ENCODE measurements around the gene CPED1.
"Not testable (repeated sequence)": the region's sequence is repeated elsewhere in the genome, so short reads cannot be mapped to it uniquely, and the experiment has no call there.

Gene CPED1

DNA sequence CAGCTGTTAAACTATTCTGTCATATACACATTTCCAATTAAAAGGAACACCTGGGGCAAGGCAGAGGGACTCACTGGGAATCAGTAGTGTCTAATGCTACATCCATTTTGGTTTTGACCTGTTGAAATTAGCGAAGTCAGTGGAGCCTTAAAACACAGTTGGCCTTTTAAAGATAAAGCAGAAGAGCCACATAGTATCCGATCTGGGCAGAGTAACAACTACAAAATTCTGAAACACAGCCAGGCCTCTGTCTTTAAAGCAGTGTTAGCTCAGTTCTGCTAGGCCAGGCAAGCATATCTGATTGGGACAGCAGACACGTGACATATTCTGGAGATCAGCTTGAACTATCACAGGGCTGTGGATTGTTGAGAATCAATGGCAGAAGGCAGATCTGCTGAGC lies 222.7 kb downstream of the CPED1 start:
- DNase-seq = no peak
- in situ Hi-C loops (cut with HindIII; ENCODE audit: low pct_ligation_motif_present, low pct_unique_long_range_greater_than_20kb, low sequenced_read_pairs) = no loop called here

DNA sequence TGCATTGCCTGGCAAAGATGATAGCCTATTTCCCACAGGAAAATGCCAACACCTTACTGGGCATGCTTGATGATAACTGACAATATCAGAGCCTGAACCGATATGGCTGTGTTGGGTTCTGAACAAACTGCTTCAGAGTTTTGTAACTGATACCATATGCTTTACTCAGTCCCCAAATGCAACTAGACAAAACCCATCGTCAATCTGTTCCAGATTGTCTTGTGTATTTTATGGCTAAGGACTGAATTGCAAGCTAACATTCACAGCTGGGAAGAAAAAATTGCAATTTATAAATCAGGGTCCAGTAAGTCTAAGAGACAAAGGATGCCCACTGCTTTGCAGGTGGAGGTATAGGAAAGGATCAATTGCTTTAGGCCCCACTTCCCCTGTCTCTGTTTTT lies 223.5 kb downstream of the CPED1 start:
- no peak for DNase-seq
- in situ Hi-C loops (cut with HindIII; ENCODE audit: low pct_ligation_motif_present, low pct_unique_long_range_greater_than_20kb, low sequenced_read_pairs) = no loop called here

DNA sequence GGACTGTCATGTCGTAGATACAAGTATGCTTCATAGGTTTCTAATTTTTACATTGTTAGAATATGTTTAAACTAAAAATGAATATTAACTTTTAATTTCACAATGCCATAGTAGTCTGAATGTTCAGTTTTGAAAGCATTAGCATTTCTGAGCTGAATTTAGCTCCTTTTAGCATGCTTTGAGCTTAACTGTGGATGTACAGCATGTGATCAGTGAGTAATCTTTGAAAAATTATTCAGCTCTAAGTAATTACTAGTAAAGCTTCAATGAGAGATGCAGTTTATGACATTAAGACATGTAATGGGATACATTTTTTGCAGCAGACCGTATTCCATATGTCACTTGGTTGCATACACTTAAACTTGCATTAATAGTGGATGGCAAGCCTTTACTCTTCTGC lies 226.1 kb downstream of the CPED1 start:
- DNase-seq = no peak
- in situ Hi-C loops (cut with HindIII; ENCODE audit: low pct_ligation_motif_present, low pct_unique_long_range_greater_than_20kb, low sequenced_read_pairs) = no loop called here

DNA sequence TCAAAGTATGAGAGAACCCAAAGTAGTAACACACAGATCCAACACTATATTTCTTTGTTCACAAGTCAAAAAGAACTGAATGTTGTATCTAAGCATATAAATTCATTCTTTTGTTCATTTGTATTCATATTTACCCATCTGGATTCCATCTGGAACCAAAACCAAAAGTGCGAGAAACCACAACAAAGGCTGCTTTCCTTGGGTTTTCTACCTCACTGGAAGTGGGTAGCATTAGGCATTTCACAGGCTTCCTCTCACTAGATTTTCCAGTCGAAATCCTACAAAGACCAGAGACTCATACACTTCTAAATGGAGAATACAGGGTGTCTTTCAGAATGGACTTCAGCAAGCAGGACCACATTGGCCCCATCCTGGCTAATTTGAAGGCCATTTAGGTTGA lies 230.5 kb downstream of the CPED1 start:
- in situ Hi-C loops (cut with HindIII; ENCODE audit: low pct_ligation_motif_present, low pct_unique_long_range_greater_than_20kb, low sequenced_read_pairs) = no loop called here
- no peak for DNase-seq

DNA sequence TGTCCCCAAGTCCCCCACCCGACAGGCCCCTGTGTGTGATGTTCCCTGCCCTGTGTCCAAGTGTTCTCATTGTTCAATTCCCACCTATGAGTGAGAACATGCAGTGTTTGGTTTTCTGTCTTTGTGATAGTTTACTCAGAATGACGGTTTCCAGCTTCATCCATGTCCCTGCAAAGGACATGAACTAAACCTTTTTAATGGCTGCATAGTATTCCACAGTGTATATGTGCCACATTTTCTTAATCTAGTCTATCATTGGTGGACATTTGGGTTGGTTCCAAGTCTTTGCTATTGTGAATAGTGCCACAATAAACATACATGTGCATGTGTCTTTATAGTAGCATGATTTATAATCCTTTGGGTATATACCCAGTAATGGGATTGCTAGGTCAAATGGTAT lies 232.6 kb downstream of the CPED1 start:
- DNase-seq; in situ Hi-C loops (cut with HindIII; ENCODE audit: low pct_ligation_motif_present, low pct_unique_long_range_greater_than_20kb, low sequenced_read_pairs): not testable (repeated sequence)

DNA sequence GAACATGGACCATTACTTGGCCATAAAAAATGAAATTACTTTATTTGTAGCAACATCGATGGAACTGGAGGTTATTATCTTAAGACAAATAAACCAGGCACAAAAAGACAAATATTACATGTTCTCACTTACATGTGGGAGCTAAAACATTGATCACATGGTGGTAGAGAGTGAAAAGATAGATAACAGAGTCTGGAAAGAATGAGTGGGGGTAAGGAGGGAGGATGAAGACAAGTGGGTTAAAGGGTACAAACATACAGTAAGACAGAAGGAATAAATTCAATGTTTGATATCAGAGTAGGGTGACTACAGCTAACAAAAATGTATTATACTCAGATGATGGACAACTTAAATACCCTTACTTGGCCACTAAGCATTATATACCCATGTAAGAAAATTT lies 240.3 kb downstream of the CPED1 start:
- in situ Hi-C loops (cut with HindIII; ENCODE audit: low pct_ligation_motif_present, low pct_unique_long_range_greater_than_20kb, low sequenced_read_pairs) = no loop called here
- no peak for DNase-seq

DNA sequence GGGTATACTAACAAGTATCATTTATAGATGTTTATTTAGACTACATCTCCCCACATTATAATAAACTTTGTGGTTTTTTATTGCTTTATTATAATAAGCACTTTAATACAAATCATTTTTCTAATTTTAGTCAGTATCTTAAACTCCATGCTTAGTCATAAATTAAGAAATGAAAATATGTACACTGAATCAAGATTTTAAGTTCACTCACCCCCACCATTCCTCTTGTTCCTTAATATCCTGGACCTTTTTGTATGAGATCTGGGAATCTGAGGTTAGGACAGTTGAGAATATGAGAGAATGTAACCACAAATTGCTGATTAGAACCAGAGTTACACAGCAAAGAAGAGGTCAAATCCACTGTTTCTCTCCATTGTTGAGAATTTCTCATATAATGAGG lies 246.7 kb downstream of the CPED1 start:
- in situ Hi-C loops (cut with HindIII; ENCODE audit: low pct_ligation_motif_present, low pct_unique_long_range_greater_than_20kb, low sequenced_read_pairs) = no loop called here
- no peak for DNase-seq

DNA sequence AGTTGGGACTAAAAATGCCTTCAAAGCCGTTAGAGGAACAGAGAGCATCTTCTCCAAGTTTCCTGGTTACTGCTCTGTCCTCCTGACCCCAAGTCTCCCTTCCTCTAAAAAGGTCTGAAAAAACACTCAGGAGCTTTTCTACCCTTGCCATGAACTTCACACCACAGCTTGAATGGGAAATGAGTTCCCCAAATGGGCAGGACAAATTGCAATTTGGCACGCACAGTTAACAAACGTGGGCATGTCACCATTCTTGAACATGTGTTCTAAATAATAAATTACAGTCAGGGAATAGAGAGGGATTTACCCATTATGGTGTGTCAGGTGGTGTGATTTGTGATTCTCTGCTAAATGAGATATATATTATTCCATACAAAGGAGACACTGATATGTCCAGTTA lies 249.1 kb downstream of the CPED1 start:
- in situ Hi-C loops (cut with HindIII; ENCODE audit: low pct_ligation_motif_present, low pct_unique_long_range_greater_than_20kb, low sequenced_read_pairs) = no loop called here
- no peak for DNase-seq

DNA sequence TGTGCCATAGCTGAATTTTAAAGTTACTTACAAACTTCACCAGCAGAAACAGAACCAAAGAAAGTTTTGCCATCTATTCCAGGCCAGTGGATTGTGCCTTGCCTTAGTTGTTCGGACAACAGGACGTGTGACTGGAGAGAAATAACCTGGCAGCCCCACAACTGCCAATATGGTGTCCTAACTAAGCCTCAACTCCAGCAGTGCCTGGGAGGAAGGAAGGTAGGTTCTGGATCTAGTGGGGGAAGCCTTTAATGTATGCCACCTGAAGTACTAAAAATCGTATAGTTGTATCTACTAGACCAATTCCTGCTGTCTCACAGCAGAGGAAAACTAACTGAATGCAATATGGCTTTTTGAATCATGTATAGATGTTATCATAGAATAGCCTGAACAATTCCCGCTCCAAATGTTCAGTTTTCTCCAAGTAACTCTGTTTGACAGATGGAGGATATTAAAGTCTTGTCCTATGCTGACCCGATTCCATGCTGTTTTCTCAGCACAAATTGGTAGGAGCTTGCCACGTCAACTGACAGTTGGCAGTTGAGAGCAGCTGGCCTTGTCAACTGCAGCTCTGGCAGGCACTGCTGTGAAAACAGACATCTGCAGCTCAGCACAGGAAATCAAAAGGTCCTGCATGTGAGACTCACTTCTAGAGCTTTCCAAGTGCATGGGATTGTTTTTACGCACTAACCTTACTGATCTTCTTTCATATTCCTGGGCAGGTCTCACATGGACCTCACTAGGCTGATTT lies 255.8 kb downstream of the CPED1 start:
- in situ Hi-C loops (cut with HindIII; ENCODE audit: low pct_ligation_motif_present, low pct_unique_long_range_greater_than_20kb, low sequenced_read_pairs) = no loop called here
- DNase-seq = no peak

DNA sequence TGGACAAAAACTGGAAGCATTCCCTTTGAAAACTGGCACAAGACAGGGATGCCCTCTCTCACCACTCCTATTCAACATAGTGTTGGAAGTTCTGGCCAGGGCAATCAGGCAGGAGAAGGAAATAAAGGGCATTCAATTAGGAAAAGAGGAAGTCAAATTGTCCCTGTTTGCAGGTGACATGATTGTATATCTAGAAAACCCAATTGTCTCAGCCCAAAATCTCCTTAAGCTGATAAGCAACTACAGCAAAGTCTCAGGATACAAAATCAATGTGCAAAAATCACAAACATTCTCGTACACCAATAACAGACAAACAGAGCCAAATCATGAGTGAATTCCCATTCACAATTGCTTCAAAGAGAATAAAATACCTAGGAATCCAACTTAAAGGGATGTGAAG lies 262.9 kb downstream of the CPED1 start:
- in situ Hi-C loops (cut with HindIII; ENCODE audit: low pct_ligation_motif_present, low pct_unique_long_range_greater_than_20kb, low sequenced_read_pairs); DNase-seq: not testable (repeated sequence)

DNA sequence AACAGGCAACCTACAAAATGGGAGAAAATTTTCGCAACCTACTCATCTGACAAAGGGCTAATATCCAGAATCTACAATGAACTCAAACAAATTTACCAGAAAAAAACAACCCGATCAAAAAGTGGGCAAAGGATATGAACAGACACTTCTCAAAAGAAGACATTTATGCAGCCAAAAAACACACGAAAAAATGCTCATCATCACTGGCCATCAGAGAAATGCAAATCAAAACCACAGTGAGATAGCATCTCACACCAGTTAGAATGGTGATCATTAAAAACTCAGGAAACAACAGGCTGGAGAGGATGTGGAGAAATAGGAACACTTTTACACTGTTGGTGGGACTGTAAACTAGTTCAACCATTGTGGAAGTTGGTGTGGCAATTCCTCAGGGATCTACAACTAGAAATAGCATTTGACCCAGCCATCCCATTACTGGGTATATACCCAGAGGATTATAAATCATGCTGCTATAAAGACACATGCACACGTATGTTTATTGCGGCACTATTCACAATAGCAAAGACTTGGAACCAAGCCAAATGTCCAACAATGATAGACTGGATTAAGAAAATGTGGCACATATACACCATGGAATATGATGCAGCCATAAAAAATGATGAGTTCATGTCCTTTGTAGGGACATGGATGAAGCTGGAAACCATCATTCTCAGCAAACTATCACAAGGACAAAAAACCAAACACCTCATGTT lies 264.2 kb downstream of the CPED1 start:
- DNase-seq; in situ Hi-C loops (cut with HindIII; ENCODE audit: low pct_ligation_motif_present, low pct_unique_long_range_greater_than_20kb, low sequenced_read_pairs): not testable (repeated sequence)

DNA sequence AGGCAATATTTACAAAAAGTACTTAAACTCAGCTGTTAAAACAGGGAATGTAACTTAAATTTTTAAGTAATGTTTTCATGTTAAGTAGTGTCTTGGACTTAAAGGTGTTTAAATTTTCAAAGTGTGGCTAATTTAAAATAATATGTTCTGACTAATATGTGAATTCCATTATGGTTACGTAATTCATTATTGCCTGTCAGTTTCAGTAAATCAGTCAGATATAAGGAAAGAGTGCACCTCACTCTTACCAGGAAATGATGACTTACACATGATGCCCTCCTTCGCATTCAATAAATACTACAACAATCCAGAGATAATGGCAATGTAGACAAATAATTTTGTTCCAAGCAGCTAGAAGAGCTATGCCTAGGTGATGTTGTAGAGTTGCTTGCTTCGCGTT lies 271.3 kb downstream of the CPED1 start:
- no peak for DNase-seq
- in situ Hi-C loops (cut with HindIII; ENCODE audit: low pct_ligation_motif_present, low pct_unique_long_range_greater_than_20kb, low sequenced_read_pairs) = no loop called here

DNA sequence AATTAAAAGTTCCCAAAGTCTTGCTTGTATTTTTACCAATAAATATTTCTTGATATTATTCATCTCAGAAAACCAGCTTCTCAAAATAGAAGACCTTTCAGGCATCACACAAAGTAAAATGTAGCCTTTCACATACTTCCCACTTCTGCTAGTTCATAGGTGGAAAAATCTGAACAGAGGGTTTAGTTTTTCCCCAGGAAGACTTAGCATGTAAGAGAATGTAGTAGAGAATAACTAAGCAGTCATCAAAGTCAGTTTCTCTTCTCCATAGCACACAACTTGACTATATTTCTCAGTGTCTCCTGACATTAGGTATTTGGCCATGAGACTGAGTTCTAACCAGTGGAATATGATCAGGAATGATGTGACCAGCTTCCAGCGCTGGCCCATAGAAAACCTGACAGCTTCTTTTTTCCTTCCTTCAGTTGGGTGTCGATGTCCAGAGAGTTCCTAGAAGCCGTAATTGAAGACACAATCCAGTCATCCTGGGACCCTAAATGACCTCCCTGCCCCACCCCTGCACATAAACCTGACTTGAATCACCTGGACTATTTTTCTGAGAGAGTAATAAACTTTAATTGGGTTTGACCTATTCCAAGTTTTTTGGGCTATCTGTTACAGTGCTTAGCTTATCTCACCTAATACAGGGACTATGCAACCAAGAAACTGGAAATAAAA lies 272.8 kb downstream of the CPED1 start:
- in situ Hi-C loops (cut with HindIII; ENCODE audit: low pct_ligation_motif_present, low pct_unique_long_range_greater_than_20kb, low sequenced_read_pairs) = no loop called here
- no peak for DNase-seq

DNA sequence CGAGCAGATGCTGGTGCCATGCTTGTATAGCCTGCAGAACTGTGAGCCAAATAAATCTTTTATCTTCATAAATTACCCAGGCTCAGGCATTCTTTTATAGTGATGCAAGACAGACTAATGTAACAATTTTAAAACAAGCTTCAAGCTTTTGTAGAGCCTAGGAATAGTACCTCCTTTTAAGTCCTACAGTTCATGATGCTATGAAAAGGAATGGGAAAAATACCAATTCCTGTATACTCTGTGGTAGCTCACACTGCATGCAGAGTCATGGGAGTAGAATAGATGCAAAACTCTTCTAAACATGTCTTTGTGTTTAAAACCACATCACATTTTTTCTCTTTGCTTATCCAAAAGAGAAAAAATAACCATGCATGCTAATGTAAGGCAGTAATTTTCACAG lies 273.7 kb downstream of the CPED1 start:
- in situ Hi-C loops (cut with HindIII; ENCODE audit: low pct_ligation_motif_present, low pct_unique_long_range_greater_than_20kb, low sequenced_read_pairs) = no loop called here
- no peak for DNase-seq

DNA sequence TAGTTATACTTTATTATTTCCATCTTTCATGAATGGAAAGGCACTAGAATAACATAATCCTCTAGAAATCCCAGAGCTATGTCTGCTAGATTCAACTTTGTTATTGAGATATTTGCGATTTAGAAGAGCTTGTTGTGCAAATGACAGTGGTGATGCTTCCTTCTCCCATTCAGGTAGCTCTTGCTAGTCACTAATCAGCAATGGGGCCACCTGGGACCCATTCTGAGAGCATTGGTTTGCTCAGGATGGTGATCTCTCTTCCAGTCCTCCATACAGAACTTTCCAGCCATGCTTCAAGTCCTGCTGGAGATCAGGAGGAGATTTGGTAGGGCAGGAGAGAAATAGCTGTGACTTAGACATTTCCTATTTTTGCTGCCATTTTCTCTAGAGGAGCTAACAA lies 274.5 kb downstream of the CPED1 start:
- no peak for DNase-seq
- in situ Hi-C loops (cut with HindIII; ENCODE audit: low pct_ligation_motif_present, low pct_unique_long_range_greater_than_20kb, low sequenced_read_pairs) = no loop called here

DNA sequence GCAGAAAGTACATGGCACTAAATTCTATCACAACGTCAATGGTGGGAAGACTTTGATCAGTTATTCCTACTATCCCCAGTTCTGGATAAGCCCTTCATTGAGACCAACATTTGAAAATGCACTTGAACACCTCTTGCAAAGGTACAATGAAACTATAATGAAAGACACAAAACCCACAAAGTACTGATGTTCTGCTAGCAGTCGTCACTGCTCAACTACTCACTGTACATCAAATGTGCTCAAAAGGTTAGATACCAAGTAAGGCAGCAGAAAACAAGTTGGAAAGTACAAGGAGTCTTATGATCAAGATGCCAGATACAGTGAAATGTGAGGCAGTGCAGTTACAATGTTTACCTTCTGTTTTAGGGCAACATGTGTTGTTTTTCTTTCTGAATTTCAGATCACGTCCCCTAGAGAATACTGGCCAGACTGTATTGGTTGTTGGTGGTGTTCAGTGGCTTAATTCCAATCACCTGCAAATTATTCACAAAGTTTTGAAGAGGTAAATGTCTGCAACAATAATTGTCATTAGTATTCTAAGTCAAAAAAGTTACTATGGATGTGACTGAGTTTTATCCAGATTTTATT lies 277.9 kb downstream of the CPED1 start:
- in situ Hi-C loops (cut with HindIII; ENCODE audit: low pct_ligation_motif_present, low pct_unique_long_range_greater_than_20kb, low sequenced_read_pairs) = no loop called here
- no peak for DNase-seq

DNA sequence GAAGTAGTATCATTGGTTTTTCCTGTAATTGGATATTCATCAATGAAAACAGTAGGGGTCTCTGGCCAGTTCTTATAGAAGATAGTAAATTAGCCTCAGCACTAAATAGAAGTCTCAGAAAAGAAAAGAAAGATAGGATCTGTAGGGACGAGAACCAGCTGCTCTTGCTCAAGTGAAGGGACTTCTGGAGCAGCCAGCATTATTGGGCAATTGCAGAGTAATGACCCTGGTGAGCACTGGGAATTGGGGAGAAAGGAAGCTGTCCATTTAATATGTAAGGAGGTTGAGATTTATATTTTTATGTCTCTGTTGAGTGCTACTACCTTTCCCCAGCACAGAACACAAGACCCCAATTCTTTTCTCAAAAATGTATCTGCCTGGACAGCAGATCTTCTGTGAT lies 279.1 kb downstream of the CPED1 start:
- in situ Hi-C loops (cut with HindIII; ENCODE audit: low pct_ligation_motif_present, low pct_unique_long_range_greater_than_20kb, low sequenced_read_pairs) = no loop called here

DNA sequence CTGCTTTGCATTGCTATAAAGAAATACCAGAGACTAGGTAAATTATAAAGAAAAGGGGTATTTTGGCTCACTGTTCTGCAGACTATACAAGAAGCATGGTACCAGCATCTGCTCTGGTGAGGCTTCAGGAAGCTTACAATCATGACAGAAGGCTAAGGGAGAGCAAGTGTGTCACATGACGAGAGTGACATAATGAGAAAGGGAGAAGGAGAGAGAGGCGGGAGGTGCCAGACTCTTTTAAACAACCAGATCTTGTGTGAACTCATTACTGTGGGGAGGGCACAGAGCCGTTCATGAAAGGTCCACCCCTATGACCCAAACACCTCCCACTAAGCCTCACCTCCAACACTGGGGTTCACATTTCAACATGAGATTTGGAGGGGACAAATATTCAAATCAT lies 281.3 kb downstream of the CPED1 start:
- in situ Hi-C loops (cut with HindIII; ENCODE audit: low pct_ligation_motif_present, low pct_unique_long_range_greater_than_20kb, low sequenced_read_pairs) = no loop called here
- DNase-seq = no peak

More for the DNA sequence above, 279.1 kb downstream of the CPED1 start:
- no peak for DNase-seq

DNA sequence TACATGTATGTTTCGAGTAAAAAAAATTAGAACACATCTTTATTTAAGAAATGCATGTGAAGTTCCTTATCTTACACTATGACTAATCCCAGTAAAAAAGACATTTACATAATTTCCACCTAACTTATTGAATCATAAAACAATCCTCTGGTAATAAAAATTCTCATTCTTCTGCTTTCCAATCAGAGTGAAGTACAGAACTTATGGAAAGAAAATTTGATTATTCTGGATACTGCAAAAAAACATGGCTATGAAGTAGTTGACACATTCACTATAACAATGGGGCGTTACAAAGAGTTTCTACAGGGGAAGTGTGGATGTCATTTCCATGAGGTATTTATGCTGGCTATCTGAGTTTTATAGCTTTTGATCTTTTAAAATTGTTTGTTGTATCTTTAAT lies 282.6 kb downstream of the CPED1 start:
- in situ Hi-C loops (cut with HindIII; ENCODE audit: low pct_ligation_motif_present, low pct_unique_long_range_greater_than_20kb, low sequenced_read_pairs) = no loop called here
- no peak for DNase-seq

Data from ACHN (cell line).